Pancreas (tissue), 10 donors: Measurements from ENCODE around the gene MDM1. TPM values are rescaled to one million over a fixed set of nuclear protein-coding genes. Genes with fewer than 3 reads are reported as not detected.

ENCODE experiments used
- ATAC-seq, 4 donors: fragments of 200-7000 bp; cut with Tn5 transposase; one replicate each; pipeline versions ENCODE4 v1.8.0 to v1.9.1; 2020; ENCODE audit warnings: mild to moderate bottlenecking in 4 of 4, moderate library complexity in 4 of 4
- DNase-seq, 6 donors: peaks; one replicate each; pipeline ENCODE4 v3.0.0-alpha.2; 2020
- FAIRE-seq: peaks from 2 replicates; lab custom pipeline; 2012; peaks lifted over from hg19 to GRCh38; lab: Jason Lieb, UNC
- H3K27ac ChIP-seq, 4 donors: fragments of 200-600 bp; sonication (generic); 1 replicate in 3 of 4; 2 replicates in 1 of 4; pipeline versions ENCODE4 v1.5.0 to v1.8.0; 2020
- H3K27me3 ChIP-seq, 4 donors: fragments of 200-600 bp; one replicate each; pipeline ENCODE4 v1.8.0; 2021
- H3K36me3 ChIP-seq, 3 donors: fragments of 200-600 bp; sonication (generic) in 1 of 3; one replicate each; pipeline versions ENCODE4 v1.5.0 to v1.8.0; 2020 to 2021
- H3K4me1 ChIP-seq, 3 donors: fragments of 200-600 bp; one replicate each; pipeline ENCODE4 v1.8.0; 2021
- H3K4me3 ChIP-seq, 4 donors: fragments of 200-600 bp; sonication (generic) in 2 of 4; one replicate each; pipeline versions ENCODE4 v1.5.0 to v1.8.0; 2020 to 2021
- H3K9me3 ChIP-seq, 4 donors: fragments of 200-600 bp; one replicate each; pipeline ENCODE4 v1.8.0; 2021
- CTCF ChIP-seq, 4 donors: fragments of 200-600 bp; sonication (generic) in 3 of 4; IDR thresholded peaks; one replicate each; pipeline versions ENCODE4 v1.5.0 to v1.8.0; 2021; ENCODE audit warnings: antibody characterized with exemption in 4 of 4
- WGBS, 2 donors: extraction: QIAGEN DNeasy Blood & Tissue Kit; methylation state at CpG; one replicate each; pipeline ENCODE4 v1.1.7; 2013; 5-methylcytosine and 5-hydroxymethylcytosine counted together
- intact Hi-C, 3 donors: fragments of 100-400 bp; cut with DNase I; formaldehyde crosslinking; loops; one replicate each; pipeline versions ENCODE4 v1.11.1 to v1.14.2; 2022
- polyA plus RNA-seq, 2 donors: library from polyadenylated mRNA; stranded (reverse); fragments of 200-250 nt; gene quantifications; one replicate each; pipeline ENCODE4 v1.2.3, GENCODE V29; 2013
- total RNA-seq, 6 donors: library from RNA; stranded (reverse); fragmentation: NEBNext Ultra II Directional in 4 of 6; extraction: Animal tissue kit (Norgen Biotek cat#: 25700) in 4 of 6; gene quantifications; one replicate each; pipeline versions ENCODE4 v1.2.1 to v1.2.4, GENCODE V29; 2021 to 2023
- donor health status: healthy with polysubstance abuse.
- donor health status: DM: no; HTN: no; CAD: no; lungs with moderate emphysema.
- donor health status: DM: no; HTN: no; CAD: no.
- donor health status: control.
- donor health status: control.
- donor health status: Bipolar disorder and iron deficiency.
- donor health status: DM: yes; HTN: yes; CAD: no.
- donor health status: DM: no; HTN: no; CAD: no.
- donor health status: DM: no; HTN: no; CAD: no.
- donor health status: DM: yes; HTN: yes; CAD: no.

The MDM1 gene
- total and polyA plus RNA-seq, 8 donors = 3.4 to 10.4 (median 5.2) TPM

GRCh38 chr12:68291396-68292036 lies 40.6 kb downstream of the MDM1 start:
- Histone ChIP-seq H3K27me3 (no peaks in the 10 kb centered on the region), H3K9me3 (no peaks in the 10 kb centered on the region), H3K36me3 (no peaks in the 10 kb centered on the region), H3K27ac (no peak overlapping the region), H3K4me1 (peaks cover 11 to 28% (median 22%) of the 10 kb centered on the region in 3 donors), H3K4me3 (no peak overlapping the region)
- no peak for ATAC-seq
- intact Hi-C loops = no loop called here
- no peak for DNase-seq
- FAIRE-seq = no peak
- no peak for TF ChIP-seq CTCF (IDR thresholded peaks at IDR 0.05)
- WGBS, 2 donors = 87 to 90% methylated on average over 4 of the region's 4 CpGs

- ATAC-seq (no peak), DNase-seq (no peak), FAIRE-seq (no peak)
- Histone ChIP-seq H3K4me1 (peaks cover 11 to 24% (median 21%) of the 10 kb centered on the region in 3 donors), H3K27me3 (no peaks in the 10 kb centered on the region), H3K27ac (no peak overlapping the region), H3K36me3 (no peaks in the 10 kb centered on the region), H3K4me3 (no peak overlapping the region), H3K9me3 (no peaks in the 10 kb centered on the region)
- no peak for TF ChIP-seq CTCF (IDR thresholded peaks at IDR 0.05)
- intact Hi-C loops = no loop called here
- WGBS, 2 donors = 73 to 77% methylated on average over 6 of the region's 6 CpGs
Observed at GRCh38 chr12:68290126-68290525, 42.0 kb downstream of the MDM1 start.

GRCh38 chr12:68287106-68287505 lies 45.1 kb downstream of the MDM1 start:
- intact Hi-C loops = no loop called here
- H3K27ac ChIP-seq = no peak overlapping the region
- no peak for DNase-seq
- ATAC-seq = no peak
- H3K4me1 ChIP-seq = peaks cover 0 to 3% (median 0%) of the 10 kb centered on the region in 3 donors
- H3K27me3 ChIP-seq = no peaks in the 10 kb centered on the region
- H3K4me3 ChIP-seq = no peak overlapping the region
- FAIRE-seq = no peak
- TF ChIP-seq CTCF (IDR thresholded peaks at IDR 0.05) = no peak
- H3K36me3 ChIP-seq = no peaks in the 10 kb centered on the region
- no peaks in the 10 kb centered on the region for H3K9me3 ChIP-seq
- 80% methylated on average over 5 of the region's 5 CpGs for WGBS, 2 donors

GRCh38 chr12:68286396-68286795 lies 45.8 kb downstream of the MDM1 start:
- DNase-seq (no peak), ATAC-seq (no peak), FAIRE-seq (no peak)
- intact Hi-C loops = no loop called here
- Histone ChIP-seq H3K27me3 (no peaks in the 10 kb centered on the region), H3K9me3 (no peaks in the 10 kb centered on the region), H3K36me3 (no peaks in the 10 kb centered on the region), H3K27ac (no peak overlapping the region), H3K4me1 (no peaks in the 10 kb centered on the region), H3K4me3 (no peak overlapping the region)
- TF ChIP-seq CTCF (IDR thresholded peaks at IDR 0.05) = no peak
- 82 to 84% methylated on average over 4 of the region's 4 CpGs for WGBS, 2 donors

GRCh38 chr12:68285541-68285940 lies 46.6 kb downstream of the MDM1 start:
- H3K9me3 ChIP-seq = no peaks in the 10 kb centered on the region
- no peak for DNase-seq
- H3K27ac ChIP-seq = no peak overlapping the region
- no peaks in the 10 kb centered on the region for H3K4me1 ChIP-seq
- intact Hi-C loops = no loop called here
- H3K4me3 ChIP-seq = no peak overlapping the region
- ATAC-seq = no peak
- H3K36me3 ChIP-seq = no peaks in the 10 kb centered on the region
- 80 to 83% methylated on average over 3 of the region's 3 CpGs for WGBS, 2 donors
- FAIRE-seq = no peak
- no peaks in the 10 kb centered on the region for H3K27me3 ChIP-seq
- no peak for TF ChIP-seq CTCF (IDR thresholded peaks at IDR 0.05)
